Testis (tissue), 2 donors: ENCODE measurements around the gene CLCN1.

Experiments
- POLR2A ChIP-seq: fragments of 450-650 bp; IDR thresholded peaks from one replicate; pipeline ENCODE4 v1.6.1; 2017; ENCODE audit warnings: antibody characterized with exemption, mild to moderate bottlenecking, moderate library complexity
- TF ChIP-seq, protein P1 (sequence below), 3 experiments: fragments of 450-650 bp in 2 of 3; fragments of 200-600 bp in 1 of 3; sonication (generic) in 1 of 3; IDR thresholded peaks; one replicate each; pipeline ENCODE4 v1.5.1; 2016 to 2019; ENCODE audit warnings: antibody characterized with exemption in 3 of 3, mild to moderate bottlenecking in 2 of 3, moderate library complexity in 1 of 3

GRCh38 chr7:143288836-143289235 is 27.1 kb upstream of the CLCN1 start:
- TF ChIP-seq, protein P1, sequence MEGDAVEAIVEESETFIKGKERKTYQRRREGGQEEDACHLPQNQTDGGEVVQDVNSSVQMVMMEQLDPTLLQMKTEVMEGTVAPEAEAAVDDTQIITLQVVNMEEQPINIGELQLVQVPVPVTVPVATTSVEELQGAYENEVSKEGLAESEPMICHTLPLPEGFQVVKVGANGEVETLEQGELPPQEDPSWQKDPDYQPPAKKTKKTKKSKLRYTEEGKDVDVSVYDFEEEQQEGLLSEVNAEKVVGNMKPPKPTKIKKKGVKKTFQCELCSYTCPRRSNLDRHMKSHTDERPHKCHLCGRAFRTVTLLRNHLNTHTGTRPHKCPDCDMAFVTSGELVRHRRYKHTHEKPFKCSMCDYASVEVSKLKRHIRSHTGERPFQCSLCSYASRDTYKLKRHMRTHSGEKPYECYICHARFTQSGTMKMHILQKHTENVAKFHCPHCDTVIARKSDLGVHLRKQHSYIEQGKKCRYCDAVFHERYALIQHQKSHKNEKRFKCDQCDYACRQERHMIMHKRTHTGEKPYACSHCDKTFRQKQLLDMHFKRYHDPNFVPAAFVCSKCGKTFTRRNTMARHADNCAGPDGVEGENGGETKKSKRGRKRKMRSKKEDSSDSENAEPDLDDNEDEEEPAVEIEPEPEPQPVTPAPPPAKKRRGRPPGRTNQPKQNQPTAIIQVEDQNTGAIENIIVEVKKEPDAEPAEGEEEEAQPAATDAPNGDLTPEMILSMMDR (IDR thresholded peaks at IDR 0.05): no peak
- TF ChIP-seq POLR2A: no peak
